Kidney (tissue), 14 donors: ENCODE data around the gene PAFAH1B2. TPM values are rescaled to one million over a fixed set of nuclear protein-coding genes. Genes with fewer than 3 reads are reported as not detected.

Experiments
- DNase-seq, 5 donors: peaks; one replicate each; pipeline ENCODE4 v3.0.0-alpha.2; 2013 to 2020
- FAIRE-seq: peaks from 2 replicates; lab custom pipeline; 2012; peaks lifted over from hg19 to GRCh38; lab: Jason Lieb, UNC
- H3K27ac ChIP-seq, 2 donors: one replicate each; pipeline ENCODE4 v1.7.0; 2013; ENCODE audit warnings: low read depth in 2 of 2, low read length in 2 of 2, inconsistent platforms in 1 of 2
- H3K27me3 ChIP-seq: one replicate; pipeline ENCODE4 v1.7.1; 2013; ENCODE audit warnings: low read length, inconsistent platforms; ENCODE audit not compliant: control insufficient read depth, insufficient read depth
- H3K36me3 ChIP-seq, 3 donors: one replicate each; pipeline versions ENCODE4 v1.7.0 to v1.7.1; 2013; ENCODE audit warnings: low read length in 3 of 3, control low read depth in 1 of 3, inconsistent platforms in 1 of 3; ENCODE audit not compliant: insufficient read depth in 3 of 3, control insufficient read depth in 2 of 3
- H3K4me1 ChIP-seq, 3 donors: one replicate each; pipeline versions ENCODE4 v1.7.0 to v1.7.1; 2013; ENCODE audit warnings: low read length in 3 of 3, inconsistent platforms in 1 of 3, low read depth in 1 of 3; ENCODE audit not compliant: control insufficient read depth in 2 of 3, insufficient read depth in 2 of 3
- H3K4me3 ChIP-seq, 3 donors: one replicate each; pipeline versions ENCODE4 v1.7.0 to v1.8.1; 2013; ENCODE audit warnings: low read length in 3 of 3, control low read depth in 1 of 3, inconsistent platforms in 1 of 3
- H3K9ac ChIP-seq, 3 donors: one replicate each; pipeline versions ENCODE4 v1.7.0 to v1.7.1; 2013; ENCODE audit warnings: low read length in 3 of 3, control low read depth in 1 of 3, inconsistent platforms in 1 of 3
- H3K9me3 ChIP-seq, 3 donors: one replicate each; pipeline versions ENCODE4 v1.7.0 to v1.7.1; 2013; ENCODE audit warnings: low read length in 3 of 3, control low read depth in 1 of 3, inconsistent platforms in 1 of 3; ENCODE audit not compliant: control insufficient read depth in 2 of 3, insufficient read depth in 1 of 3
- CTCF ChIP-seq: IDR thresholded peaks from 3 replicates; pipeline ENCODE4 v1.5.1; 2012; ENCODE audit warnings: mild to moderate bottlenecking, moderate library complexity, borderline replicate concordance; ENCODE audit not compliant: insufficient read depth; ENCODE audit errors: extremely low read depth
- intact Hi-C: fragments of 100-400 bp; cut with DNase I; formaldehyde crosslinking; loops from one replicate; pipeline ENCODE4 v1.11.1; 2022
- polyA plus RNA-seq: library from polyadenylated mRNA; stranded (reverse); fragments of 350-450 nt; fragmentation: Illumina TruSeq; extraction: RNeasy Lipid Tissue Mini Kit (QIAGEN cat#74804); gene quantifications from one replicate; pipeline ENCODE4 v1.2.3, GENCODE V29; 2014; ENCODE audit warnings: low read depth, low replicate concordance; ENCODE audit not compliant: insufficient read depth
- total RNA-seq: library from RNA; stranded (reverse); fragmentation: NEBNext Ultra II Directional; extraction: Animal tissue kit (Norgen Biotek cat#: 25700); gene quantifications from one replicate; pipeline ENCODE4 v1.2.1, GENCODE V29; 2021
- donor health status: control.
- donor health status: control.
- donor health status: control.
- donor health status: control.
- donor health status: control.
- donor health status: DM: yes; HTN: yes; CAD: no.
- donor health status: Normal renal cell carcinoma (clear cell type).

Gene PAFAH1B2
- total and polyA plus RNA-seq, 2 donors from 2014 or later = 29.4 to 90.2 TPM

GRCh38 chr11:117214404-117215110, 70.5 kb downstream of the PAFAH1B2 start:
- Histone ChIP-seq H3K27ac (no peak overlapping the region), H3K9me3 (no peaks in the 10 kb centered on the region), H3K9ac (no peak overlapping the region), H3K4me3 (no peak overlapping the region), H3K36me3 (peaks cover 2 to 49% (median 37%) of the 10 kb centered on the region in 3 donors), H3K27me3 (no peaks in the 10 kb centered on the region), H3K4me1 (peaks cover 2 to 16% (median 8%) of the 10 kb centered on the region in 3 donors)
- no peak for TF ChIP-seq CTCF
- no peak for DNase-seq
- FAIRE-seq = no peak
- intact Hi-C loops = no loop called here

- DNase-seq (peak in 1 of 5 donors; percentile 59), FAIRE-seq (no peak)
- Histone ChIP-seq H3K9ac (no peak overlapping the region), H3K36me3 (peaks cover 2 to 49% (median 40%) of the 10 kb centered on the region in 3 donors), H3K4me1 (peaks cover 2 to 17% (median 14%) of the 10 kb centered on the region in 3 donors), H3K4me3 (no peak overlapping the region), H3K27ac (peak overlapping the region; percentile 65 to 78), H3K27me3 (no peaks in the 10 kb centered on the region), H3K9me3 (no peaks in the 10 kb centered on the region)
- intact Hi-C loops = no loop called here
- TF ChIP-seq CTCF = no peak
Observed at GRCh38 chr11:117217141-117218084, 73.3 kb downstream of the PAFAH1B2 start.

GRCh38 chr11:117218133-117218915, 74.2 kb downstream of the PAFAH1B2 start:
- no peak for TF ChIP-seq CTCF
- intact Hi-C loops = no loop called here
- no peak for FAIRE-seq

More at GRCh38 chr11:117218133-117218915, 74.2 kb downstream of the PAFAH1B2 start:
- Histone ChIP-seq H3K27ac (peak overlapping the region; percentile 65 to 68), H3K4me1 (peaks cover 2 to 17% (median 14%) of the 10 kb centered on the region in 3 donors), H3K9me3 (no peaks in the 10 kb centered on the region), H3K4me3 (no peak overlapping the region), H3K36me3 (peaks cover 2 to 48% (median 41%) of the 10 kb centered on the region in 3 donors), H3K27me3 (no peaks in the 10 kb centered on the region), H3K9ac (no peak overlapping the region)
- peak in 3 of 5 donors; percentile 58 to 84 (median 81) for DNase-seq
